ENCODE data around the gene SOD1.

The SOD1 gene

GRCh38 chr21:31684918-31685317 lies 25.4 kb downstream of the SOD1 start:
- no peak for DNase-seq (ENCODE audit: low spot score)

GRCh38 chr21:31686272-31686915 lies 26.9 kb downstream of the SOD1 start:
- no peak for DNase-seq (ENCODE audit: low spot score)

- no peak for DNase-seq (ENCODE audit: low spot score)
Measured at GRCh38 chr21:31687108-31687507, 27.6 kb downstream of the SOD1 start.

GRCh38 chr21:31688603-31689368 lies 29.3 kb downstream of the SOD1 start:
- DNase-seq (ENCODE audit: low spot score), result no peak

- no peak for DNase-seq (ENCODE audit: low spot score)
Measured at GRCh38 chr21:31693222-31693621, 33.7 kb downstream of the SOD1 start.

- DNase-seq (ENCODE audit: low spot score), result no peak
Measured at GRCh38 chr21:31696424-31696823, 36.9 kb downstream of the SOD1 start.

- no peak for DNase-seq (ENCODE audit: low spot score)
Measured at GRCh38 chr21:31698461-31698860, 39.0 kb downstream of the SOD1 start.

- no peak for DNase-seq (ENCODE audit: low spot score)
Measured at GRCh38 chr21:31700040-31700439, 40.5 kb downstream of the SOD1 start.

GRCh38 chr21:31706562-31706961 lies 47.1 kb downstream of the SOD1 start:
- DNase-seq (ENCODE audit: low spot score), result no peak

GRCh38 chr21:31707499-31707898 lies 48.0 kb downstream of the SOD1 start:
- DNase-seq (ENCODE audit: low spot score), result no peak

GRCh38 chr21:31708541-31708940 lies 49.0 kb downstream of the SOD1 start:
- DNase-seq (ENCODE audit: low spot score), result no peak

GRCh38 chr21:31710586-31710985 lies 51.1 kb downstream of the SOD1 start:
- no peak for DNase-seq (ENCODE audit: low spot score)

GRCh38 chr21:31711326-31711725 lies 51.8 kb downstream of the SOD1 start:
- no peak for DNase-seq (ENCODE audit: low spot score)

GRCh38 chr21:31711745-31712285 lies 52.3 kb downstream of the SOD1 start:
- DNase-seq (ENCODE audit: low spot score), result no peak

- DNase-seq (ENCODE audit: low spot score), result no peak
Measured at GRCh38 chr21:31713115-31713514, 53.6 kb downstream of the SOD1 start.

GRCh38 chr21:31713973-31714740 lies 54.7 kb downstream of the SOD1 start:
- DNase-seq (ENCODE audit: low spot score), result no peak

GRCh38 chr21:31714741-31715365 lies 55.4 kb downstream of the SOD1 start:
- no peak for DNase-seq (ENCODE audit: low spot score)

- DNase-seq (ENCODE audit: low spot score), result no peak
Measured at GRCh38 chr21:31716106-31716505, 56.6 kb downstream of the SOD1 start.
